HG03460 (cell line): ENCODE measurements around the gene CELF2.

ENCODE experiments used
- ATAC-seq: cut with Tn5 transposase; IDR thresholded peaks from one replicate; pipeline ENCODE4 v1.9.1; 2021; ENCODE audit not compliant: unreplicated experiment

The CELF2 gene

DNA sequence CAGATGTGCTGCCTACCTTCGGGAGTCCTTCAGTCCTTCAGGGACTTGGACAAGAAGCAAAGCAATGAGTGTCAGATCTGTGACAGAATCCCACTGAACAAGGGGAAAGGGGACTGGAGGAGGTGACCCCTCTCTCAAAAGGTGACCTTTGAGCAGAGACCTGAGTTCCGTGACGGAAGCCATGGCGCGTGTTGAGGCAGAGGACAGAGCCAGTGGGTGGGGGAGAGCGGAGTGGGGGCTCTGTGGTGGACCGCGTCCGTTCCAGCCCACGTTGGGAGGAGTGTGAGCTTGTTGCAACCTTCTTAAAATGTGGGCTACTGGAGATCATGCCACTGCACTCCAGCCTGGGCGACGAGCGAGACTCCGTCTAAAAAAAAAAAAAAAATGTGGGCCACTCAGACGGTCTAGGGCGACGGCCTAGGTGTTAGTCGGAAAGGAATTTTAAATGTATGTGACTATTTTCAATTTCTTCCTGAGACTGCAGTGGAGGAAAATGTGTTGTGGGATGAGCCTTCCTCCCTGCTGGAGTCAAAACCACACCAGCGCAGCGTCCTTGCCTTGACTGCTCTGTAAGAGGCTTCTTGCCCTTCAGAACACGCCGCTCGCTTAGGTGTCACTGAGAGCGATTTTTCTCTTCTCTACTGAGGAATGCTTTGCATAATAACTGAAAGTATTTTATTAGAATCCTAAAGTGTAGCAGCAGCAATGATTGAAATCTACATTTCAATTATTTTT is 272.7 kb downstream of the CELF2 start:
- ATAC-seq, result no peak

DNA sequence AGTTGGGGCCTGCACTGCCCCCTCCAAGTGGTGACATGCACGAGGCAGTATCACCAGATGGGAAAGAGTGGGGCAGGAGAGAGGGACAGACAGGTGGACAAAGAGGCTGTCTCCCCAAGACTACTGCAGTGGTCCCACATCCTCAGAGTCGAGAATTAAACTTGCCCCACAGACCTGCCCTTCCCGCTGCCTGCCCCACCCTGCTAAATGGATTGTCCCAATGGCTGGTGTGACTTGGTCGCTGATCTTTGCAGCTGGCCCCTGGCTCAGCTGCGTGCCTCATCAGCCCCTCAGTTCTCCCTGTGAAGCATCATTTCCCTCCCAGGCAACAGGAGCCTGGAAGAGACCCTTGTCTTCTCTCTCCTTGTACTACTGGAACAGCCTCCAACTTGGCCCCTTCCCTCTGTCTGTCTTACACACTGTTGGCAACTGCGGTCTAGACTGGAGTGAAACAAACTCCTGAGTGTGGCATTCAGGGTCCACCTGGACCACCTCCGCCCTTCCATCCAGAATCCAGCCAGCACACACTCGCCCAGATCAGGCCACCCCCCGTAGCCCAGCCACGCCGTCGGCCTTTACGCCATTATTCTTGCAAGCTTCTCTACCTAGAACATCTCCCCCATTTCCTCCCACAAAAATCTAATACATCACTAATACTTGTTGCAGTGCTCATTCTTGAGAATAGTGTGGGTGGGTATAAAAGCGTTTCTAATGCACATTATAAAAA is 275.1 kb downstream of the CELF2 start:
- no peak for ATAC-seq

GRCh38 chr10:11293332-11293731 is 275.7 kb downstream of the CELF2 start:
- ATAC-seq, result no peak

GRCh38 chr10:11294831-11295450 is 277.3 kb downstream of the CELF2 start:
- no peak for ATAC-seq

GRCh38 chr10:11295492-11295891 is 277.8 kb downstream of the CELF2 start:
- no peak for ATAC-seq

- no peak for ATAC-seq
These were observed 279.5 kb downstream of the CELF2 start for GRCh38 chr10:11297136-11297535.

DNA sequence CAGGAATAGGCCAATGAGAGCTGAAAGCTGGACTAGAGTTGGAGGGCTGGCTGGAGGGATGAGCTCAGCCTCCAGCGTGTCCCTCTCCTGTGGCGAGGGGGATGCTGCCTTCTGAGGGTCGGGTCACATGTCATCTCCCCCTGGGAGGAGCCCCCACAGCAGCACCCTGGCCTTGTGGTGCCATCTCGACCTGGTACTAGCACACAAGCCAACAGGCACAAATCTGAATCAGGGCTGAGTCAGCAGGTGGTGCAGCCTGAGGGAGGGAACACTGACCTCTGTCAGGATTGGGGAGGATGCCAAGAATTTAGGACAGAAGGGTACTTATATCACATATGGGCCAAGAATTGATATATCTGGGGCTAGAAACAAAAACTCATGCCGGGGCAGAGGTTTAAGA is 280.4 kb downstream of the CELF2 start:
- ATAC-seq, result no peak

DNA sequence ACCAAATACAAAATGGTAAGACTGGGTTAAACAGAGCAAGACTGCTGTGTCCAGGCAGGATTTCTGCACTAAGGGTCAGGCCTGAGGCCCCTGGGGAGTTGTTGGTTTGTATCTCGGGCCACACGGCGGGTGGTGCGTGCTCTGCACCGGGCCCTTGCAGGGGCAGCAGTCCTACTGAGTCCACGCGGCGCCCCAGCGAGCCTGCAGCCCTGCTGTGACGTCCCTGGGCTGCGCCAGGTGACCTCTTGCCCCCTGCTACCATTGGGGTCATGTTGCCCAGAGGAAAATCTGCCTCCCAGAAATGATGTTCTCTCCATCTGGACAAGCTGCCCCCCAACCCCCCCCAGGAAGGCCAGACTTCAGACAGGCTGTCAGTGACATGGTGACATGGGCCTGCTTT is 281.5 kb downstream of the CELF2 start:
- ATAC-seq, result no peak

DNA sequence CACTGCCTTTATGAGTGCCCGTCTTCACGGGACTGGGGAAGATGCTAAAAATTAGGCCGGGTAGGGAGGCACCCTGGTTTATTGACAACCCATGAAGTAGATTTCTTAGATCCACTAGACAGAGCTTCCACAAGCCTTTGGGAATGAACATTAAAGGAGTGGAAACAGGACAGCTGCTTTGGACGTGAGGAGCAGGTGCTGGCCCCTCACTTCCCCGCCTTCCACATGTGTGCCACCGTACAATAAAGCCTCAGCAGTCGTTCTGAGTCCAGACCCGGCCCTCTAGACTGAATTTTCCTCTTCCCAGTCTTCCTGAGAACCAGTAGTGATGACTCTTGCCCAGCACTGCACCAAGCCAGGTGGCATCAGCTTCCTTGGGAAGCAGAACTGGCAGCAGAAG is 282.4 kb downstream of the CELF2 start:
- no peak for ATAC-seq

DNA sequence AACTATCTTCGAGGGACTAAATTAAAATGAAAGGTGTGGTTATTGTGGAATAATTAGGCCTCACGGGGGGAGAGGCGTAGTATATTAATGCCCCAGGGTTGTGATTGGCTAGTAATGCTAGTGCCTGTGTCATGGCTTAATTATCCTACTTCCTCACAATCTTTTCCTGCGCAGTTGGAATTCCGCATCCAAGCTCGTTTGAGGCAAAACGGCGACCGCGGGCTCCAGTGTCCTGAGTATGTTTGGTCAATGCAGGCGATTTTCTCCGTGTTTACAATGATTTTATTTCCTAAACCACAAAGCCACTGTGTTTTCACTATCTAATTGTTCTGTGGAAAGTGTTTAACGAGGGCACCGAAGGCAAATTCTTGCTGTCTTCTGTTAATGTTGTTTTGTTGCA is 282.9 kb downstream of the CELF2 start:
- no peak for ATAC-seq

GRCh38 chr10:11301571-11302111 is 284.0 kb downstream of the CELF2 start:
- ATAC-seq, result no peak

GRCh38 chr10:11302181-11302580 is 284.5 kb downstream of the CELF2 start:
- ATAC-seq, result no peak

DNA sequence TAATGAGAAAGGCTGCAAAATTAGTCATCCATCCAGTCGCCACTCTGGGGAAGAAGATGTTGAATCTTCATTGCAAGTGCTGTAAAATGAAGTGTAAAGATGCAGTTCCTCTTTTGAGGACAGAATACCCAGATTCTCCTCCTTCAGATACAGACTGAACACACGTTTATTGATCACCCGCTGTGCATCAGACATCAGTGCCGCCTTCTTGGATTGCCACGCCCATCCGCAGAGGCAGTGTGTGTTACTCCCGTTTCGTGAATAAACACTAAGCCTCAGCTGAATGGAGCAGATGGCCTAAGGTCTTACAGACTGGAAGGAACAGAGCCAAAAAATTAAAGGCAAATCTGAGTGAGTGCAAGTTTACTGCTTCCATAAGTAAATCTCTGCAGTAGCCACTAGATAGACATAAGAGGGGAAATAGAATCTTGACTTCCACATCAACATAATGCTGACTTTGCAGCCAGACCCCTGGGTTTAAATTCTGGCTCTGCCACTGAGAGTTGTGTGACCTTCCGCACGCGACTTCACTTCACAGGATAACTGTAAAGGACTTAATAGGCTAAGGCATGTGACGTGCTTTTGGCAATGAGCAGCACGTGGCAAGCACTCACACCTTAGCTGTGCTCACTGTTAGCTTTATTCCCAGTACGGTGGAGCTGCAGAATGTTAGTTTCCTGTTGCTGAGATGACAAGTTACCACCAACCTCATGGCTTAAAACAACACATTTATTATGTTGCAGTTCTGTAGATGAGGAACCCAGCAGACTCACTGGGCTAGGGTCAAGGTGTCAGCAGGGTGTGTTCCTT is 285.9 kb downstream of the CELF2 start:
- ATAC-seq, result no peak

GRCh38 chr10:11304906-11305585 is 287.4 kb downstream of the CELF2 start:
- ATAC-seq, result no peak

DNA sequence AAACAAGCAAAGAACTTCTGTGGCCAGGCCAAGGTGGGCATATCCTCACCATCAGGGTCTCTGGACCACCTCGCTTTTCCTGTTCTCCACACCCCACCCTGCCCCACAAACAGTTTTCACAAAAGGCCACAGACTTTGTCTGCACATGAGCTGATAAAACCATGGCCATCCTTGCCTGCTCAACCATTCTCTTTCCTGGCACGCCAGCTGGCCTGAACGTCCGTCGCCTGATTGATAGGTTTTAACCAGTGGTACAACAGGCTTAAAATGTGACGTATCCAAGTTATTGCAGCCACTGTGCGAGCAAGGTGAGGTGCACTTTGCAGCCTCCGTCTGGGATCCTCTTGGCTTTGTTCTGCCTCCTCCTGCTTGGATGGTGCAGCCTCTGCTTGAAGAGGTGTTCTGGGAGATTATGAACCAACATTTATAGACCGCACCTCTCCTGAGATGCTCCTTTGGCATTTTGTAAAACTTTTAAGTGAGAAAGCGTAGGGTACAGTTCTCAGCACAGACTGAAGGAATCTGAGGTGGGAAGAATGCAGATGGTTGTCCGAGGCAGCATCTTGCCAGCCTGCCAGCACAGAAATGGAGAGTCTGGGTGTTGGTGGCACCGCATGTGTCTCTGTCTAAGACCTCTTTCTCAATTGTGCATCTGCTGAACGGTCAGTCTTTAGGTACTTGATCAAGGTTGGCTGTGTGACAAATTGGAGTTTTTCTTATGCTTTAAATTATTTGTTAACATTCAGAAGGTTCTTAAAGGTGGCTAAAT is 288.3 kb downstream of the CELF2 start:
- no peak for ATAC-seq

GRCh38 chr10:11307004-11307403 is 289.3 kb downstream of the CELF2 start:
- ATAC-seq, result no peak

GRCh38 chr10:11307937-11308336 is 290.3 kb downstream of the CELF2 start:
- ATAC-seq, result no peak

- no peak for ATAC-seq
These were observed 293.4 kb downstream of the CELF2 start for GRCh38 chr10:11311027-11311426.

GRCh38 chr10:11313463-11313862 is 295.8 kb downstream of the CELF2 start:
- ATAC-seq, result no peak
